Measurements from ENCODE around the gene KCNH5. TPM values are rescaled to one million over a fixed set of nuclear protein-coding genes. Genes with fewer than 3 reads are reported as not detected.

KCNH5 gene
- total RNA-seq, 2 experiments from 2014 or later = not detected

DNA sequence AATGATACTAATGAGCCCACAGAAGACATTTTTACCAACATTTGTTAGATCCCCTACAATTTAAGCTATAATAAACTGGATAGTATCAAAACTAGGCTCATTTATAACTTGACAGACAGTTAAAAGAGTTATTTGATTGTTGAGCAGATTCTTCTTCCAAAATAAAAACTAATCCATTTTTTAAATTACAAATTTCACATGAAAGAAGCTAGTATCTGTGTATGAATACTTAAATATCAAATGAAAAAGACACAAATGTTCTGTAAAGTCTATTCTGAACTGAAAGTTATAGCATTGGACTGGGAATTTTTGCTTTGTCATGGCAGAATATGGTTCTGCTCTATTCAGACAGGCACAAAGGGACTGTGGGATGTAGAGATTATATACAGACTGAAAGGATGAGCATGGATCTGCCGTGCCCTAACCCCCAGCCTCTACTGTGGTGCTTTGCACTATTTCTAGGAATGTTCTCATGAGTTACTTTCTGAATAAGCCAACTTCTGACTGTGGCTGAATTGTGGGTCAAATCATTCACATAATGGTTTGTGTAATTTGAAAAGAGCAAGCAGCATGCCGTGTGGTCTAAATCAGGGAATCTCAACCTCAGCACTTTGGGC lies 352.7 kb downstream of the KCNH5 start:
- POLR2A ChIA-PET = no interaction called here
- no peaks in the 10 kb centered on the region for H3K36me3 Mint-ChIP-seq (ENCODE audit: low read depth)
- no peak overlapping the region for H3K4me3 Mint-ChIP-seq

DNA sequence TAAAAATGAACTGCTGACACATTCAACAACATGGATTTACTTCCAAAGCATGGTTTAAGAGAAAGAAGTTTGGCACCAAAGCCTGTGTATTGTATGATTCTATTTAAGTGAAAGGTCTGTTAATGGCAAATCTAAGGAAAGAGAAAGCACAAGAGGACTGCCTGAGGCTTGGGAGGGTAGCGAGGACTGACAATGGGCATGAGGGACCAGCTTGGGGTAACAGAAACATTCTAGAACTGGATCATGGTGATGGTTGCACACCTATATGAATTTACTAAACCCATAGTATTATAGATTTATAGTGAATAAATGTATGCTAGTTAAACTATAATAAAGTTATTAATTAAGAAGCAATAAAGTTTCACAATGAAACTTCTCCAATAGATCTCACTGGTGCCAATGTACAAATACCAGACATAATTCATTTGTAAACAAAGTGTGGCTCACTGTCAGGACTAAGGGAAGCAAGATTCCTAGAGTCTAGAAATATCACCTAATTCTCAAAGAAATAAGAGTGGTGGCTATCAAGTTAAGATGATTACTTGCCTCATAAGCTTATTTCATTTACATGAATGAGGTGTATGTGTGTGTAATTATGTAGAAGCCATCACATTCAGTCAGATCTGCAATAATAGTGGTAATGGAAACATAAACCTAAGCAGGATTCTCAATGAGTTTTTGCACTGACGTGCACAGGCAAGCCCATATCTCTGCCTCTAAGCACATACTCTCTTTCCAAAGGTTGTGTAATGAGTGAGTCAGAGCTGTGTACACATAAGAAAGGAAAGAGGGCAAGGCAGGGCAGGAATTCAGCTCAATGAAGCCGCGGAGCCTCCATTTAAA lies 353.4 kb downstream of the KCNH5 start:
- H3K4me3 Mint-ChIP-seq = no peak overlapping the region
- ChIA-PET POLR2A (no interaction called here), CTCF (no interaction called here)
- H3K4me1 Mint-ChIP-seq = no peaks in the 10 kb centered on the region
- H3K36me3 Mint-ChIP-seq (ENCODE audit: low read depth) = no peaks in the 10 kb centered on the region
- peaks cover 3% of the 10 kb centered on the region for H3K9me3 Mint-ChIP-seq
- H3K27ac Mint-ChIP-seq = no peak overlapping the region
- H3K27me3 Mint-ChIP-seq = no peaks in the 10 kb centered on the region
- no peak for DNase-seq

More for the DNA sequence above, 352.7 kb downstream of the KCNH5 start:
- H3K27ac Mint-ChIP-seq = no peak overlapping the region
- no peak for DNase-seq
- H3K4me1 Mint-ChIP-seq = no peaks in the 10 kb centered on the region
- H3K9me3 Mint-ChIP-seq = peaks cover 3% of the 10 kb centered on the region
- CTCF ChIA-PET = no interaction called here
- H3K27me3 Mint-ChIP-seq = no peaks in the 10 kb centered on the region

DNA sequence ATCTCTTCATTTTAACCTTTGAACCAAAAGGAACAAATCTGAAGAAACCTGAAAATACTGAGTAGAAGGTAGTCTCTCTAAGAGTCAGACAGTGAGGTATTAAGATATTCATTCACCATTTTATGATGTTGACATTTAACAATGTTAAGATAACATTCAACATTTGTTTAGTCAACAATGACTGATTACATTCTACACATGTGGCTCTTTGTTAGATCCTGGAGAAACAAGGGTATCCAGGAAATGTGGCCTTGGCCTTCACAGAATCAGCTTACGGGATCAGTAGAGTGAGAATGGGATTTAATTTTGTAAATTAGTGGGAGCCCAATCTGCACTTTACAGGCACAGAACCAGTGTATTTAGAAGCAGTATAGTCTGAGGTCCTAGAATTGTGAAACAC lies 355.5 kb downstream of the KCNH5 start:
- ChIA-PET CTCF (no interaction called here), POLR2A (no interaction called here)
- Mint-ChIP-seq H3K27ac (no peak overlapping the region), H3K27me3 (no peaks in the 10 kb centered on the region), H3K9me3 (no peaks in the 10 kb centered on the region), H3K36me3 (ENCODE audit: low read depth) (no peaks in the 10 kb centered on the region), H3K4me3 (no peak overlapping the region), H3K4me1 (no peaks in the 10 kb centered on the region)
- DNase-seq = no peak

DNA sequence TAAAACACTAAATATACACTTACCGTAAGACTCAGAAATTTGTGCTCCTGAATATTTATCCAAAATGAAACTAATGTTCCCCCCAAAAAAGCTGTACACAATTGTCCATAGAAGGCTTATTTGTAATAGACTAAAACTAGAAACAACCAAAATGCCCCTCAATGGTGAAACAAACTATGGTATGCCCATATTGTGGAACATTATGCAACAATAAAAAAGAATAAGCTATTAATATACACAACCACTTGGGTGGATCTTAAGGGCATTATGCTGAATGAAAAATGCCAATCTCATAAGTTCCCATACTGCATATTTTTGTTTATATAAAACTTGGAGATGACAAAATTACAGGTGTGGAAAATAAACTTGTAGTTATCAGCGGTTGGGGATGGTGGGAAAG lies 357.4 kb downstream of the KCNH5 start:
- no peaks in the 10 kb centered on the region for H3K4me1 Mint-ChIP-seq
- POLR2A ChIA-PET = no interaction called here
- no peaks in the 10 kb centered on the region for H3K9me3 Mint-ChIP-seq
- CTCF ChIA-PET = no interaction called here
- H3K36me3 Mint-ChIP-seq (ENCODE audit: low read depth) = no peaks in the 10 kb centered on the region
- no peak overlapping the region for H3K27ac Mint-ChIP-seq
- H3K4me3 Mint-ChIP-seq = no peak overlapping the region
- no peak for DNase-seq
- H3K27me3 Mint-ChIP-seq = no peaks in the 10 kb centered on the region

DNA sequence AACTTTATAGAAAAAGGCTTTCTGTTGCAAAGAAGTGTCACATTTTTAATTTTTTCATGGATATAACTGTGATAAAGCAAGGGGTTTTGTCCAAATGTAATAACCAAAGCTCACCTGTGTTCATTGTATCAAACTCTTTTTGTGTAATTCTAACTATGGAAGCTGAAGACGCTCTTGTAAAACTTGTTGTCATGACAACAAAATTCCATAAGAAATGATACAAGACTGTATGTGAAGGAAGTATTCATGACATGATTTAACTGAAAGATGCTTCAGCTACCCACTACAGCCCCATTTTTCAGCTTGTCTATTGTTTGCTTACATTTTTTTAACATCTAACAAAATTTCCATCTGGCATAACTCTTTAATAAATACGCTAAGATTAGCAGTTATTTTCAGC lies 360.9 kb downstream of the KCNH5 start:
- POLR2A ChIA-PET = no interaction called here
- DNase-seq = no peak
- Mint-ChIP-seq H3K9me3 (no peaks in the 10 kb centered on the region), H3K36me3 (ENCODE audit: low read depth) (no peaks in the 10 kb centered on the region), H3K27ac (no peak overlapping the region), H3K27me3 (no peaks in the 10 kb centered on the region), H3K4me3 (no peak overlapping the region), H3K4me1 (no peaks in the 10 kb centered on the region)
- CTCF ChIA-PET = interaction anchor here (0.5 kb wide), 1 partner anchor 396 kb away, joined by 3 read pairs; no protein-coding TSS in a partner anchor

DNA sequence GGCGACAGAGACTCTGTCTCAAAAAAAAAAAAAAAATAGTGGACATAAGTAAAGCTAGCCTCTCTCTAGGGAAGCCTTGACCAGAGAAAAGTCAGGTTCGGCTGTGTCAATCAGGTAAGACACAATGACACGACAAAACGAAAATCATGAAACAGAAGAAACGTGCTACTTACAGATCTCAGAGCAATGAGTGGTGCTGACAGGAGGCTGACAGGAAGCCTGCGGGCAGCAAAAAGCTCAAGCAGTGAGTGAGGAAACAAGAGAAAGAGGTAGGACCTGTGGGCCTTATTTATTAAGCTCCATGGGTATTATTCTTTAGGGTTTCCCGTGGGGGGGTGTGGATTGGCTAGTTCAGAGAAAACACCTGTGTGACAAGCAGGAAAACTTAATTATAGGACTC lies 363.1 kb downstream of the KCNH5 start:
- CTCF ChIA-PET = interaction anchor here (0.6 kb wide), 1 partner anchor 246 kb away, joined by 3 read pairs; no protein-coding TSS in a partner anchor

DNA sequence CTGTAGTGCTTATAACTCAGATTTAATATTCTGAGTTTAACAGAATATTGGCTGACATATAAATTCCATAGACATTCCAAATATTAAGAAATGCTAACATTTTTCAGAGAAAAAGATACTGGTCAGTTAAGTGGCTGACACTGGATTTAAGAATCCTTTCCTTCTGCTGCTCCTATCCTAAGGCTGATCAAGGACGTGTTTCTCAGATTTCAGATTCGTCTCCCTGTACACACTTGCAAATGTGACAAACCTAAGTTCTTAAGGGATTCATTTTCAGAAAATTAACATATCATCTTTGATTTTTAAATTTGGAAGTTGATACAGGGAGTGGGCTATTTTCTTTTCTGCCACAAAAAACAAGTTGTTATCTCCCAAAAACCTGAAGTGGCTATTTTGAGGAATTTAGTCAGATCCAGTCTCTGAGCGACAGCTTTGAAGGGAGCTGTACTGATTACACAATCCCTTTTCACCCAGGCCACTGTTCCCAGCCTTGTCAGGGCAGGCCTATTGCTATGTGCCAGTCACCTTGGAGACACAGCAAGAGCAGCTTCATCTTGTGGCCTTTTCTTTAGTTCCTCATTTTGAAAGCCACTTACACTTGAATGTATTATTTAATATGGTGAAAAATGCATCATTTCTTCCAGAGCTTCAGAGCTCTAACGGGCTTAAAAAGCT lies 370.6 kb downstream of the KCNH5 start:
- ChIA-PET CTCF (no interaction called here), POLR2A (no interaction called here)
- Mint-ChIP-seq H3K4me1 (no peaks in the 10 kb centered on the region), H3K36me3 (ENCODE audit: low read depth) (no peaks in the 10 kb centered on the region), H3K9me3 (no peaks in the 10 kb centered on the region), H3K27ac (no peak overlapping the region), H3K4me3 (no peak overlapping the region), H3K27me3 (no peaks in the 10 kb centered on the region)
- no peak for DNase-seq

More for the DNA sequence above, 363.1 kb downstream of the KCNH5 start:
- Mint-ChIP-seq H3K36me3 (ENCODE audit: low read depth) (no peaks in the 10 kb centered on the region), H3K4me1 (no peaks in the 10 kb centered on the region), H3K9me3 (no peaks in the 10 kb centered on the region), H3K4me3 (no peak overlapping the region), H3K27ac (no peak overlapping the region), H3K27me3 (no peaks in the 10 kb centered on the region)
- POLR2A ChIA-PET = no interaction called here
- no peak for DNase-seq

DNA sequence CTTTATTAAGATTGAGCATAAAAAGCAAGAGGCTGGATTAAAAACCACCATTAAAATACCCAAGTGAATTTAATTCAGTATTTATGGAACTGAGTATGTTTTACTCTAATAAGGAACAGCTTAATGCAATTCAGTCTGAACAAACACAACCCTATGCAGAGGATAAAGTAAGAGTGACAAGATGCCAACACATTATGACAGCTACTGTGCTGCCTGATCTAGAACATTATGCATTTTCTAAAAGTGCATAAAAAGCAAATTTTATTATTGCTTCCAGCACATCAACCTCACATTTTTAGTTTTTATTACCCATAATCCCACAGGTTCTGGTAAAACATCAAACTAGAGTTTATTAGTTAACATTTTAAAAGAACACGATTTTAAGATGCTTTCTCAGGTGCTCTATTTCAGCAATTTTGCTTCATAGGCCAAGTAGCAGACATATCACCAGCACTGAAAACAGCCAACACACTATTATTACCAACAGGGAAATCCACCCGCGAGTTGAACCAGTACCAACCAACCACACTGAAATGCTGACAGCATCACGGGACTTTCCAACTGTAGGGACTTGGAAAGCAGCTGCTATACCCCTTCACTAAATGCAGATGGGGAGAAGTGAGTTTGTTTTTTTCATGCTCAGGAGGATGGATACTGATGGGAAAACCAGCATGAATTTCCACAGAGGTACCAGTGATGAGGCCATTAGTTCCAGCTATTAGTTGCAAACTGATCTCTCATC lies 372.1 kb downstream of the KCNH5 start:
- H3K9me3 Mint-ChIP-seq = no peaks in the 10 kb centered on the region
- no peak overlapping the region for H3K4me3 Mint-ChIP-seq
- no peaks in the 10 kb centered on the region for H3K27me3 Mint-ChIP-seq
- no peak overlapping the region for H3K27ac Mint-ChIP-seq
- no peaks in the 10 kb centered on the region for H3K36me3 Mint-ChIP-seq (ENCODE audit: low read depth)
- no peak for DNase-seq
- CTCF ChIA-PET = no interaction called here
- no peaks in the 10 kb centered on the region for H3K4me1 Mint-ChIP-seq
- POLR2A ChIA-PET = no interaction called here

DNA sequence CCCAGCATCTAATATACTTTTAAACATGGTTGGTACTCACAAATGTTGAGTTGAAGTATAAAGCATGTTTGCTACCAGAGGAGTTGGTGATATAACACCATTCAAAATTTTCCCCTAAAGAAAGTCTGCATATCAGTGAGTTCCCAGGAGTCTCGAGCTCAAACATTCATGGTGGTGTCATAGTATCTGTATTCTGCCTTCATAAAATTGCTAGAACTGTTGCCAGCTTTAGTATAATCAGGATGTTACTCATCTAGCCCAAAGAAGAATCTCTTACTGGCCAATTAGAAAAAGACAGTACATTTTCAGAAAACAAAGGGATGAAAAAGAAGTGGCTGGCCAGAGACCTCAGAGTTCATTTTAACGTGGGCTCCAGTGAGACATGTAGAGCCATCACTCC lies 374.7 kb downstream of the KCNH5 start:
- Mint-ChIP-seq H3K9me3 (no peaks in the 10 kb centered on the region), H3K4me1 (no peaks in the 10 kb centered on the region), H3K27me3 (no peaks in the 10 kb centered on the region), H3K4me3 (no peak overlapping the region), H3K27ac (no peak overlapping the region), H3K36me3 (ENCODE audit: low read depth) (no peaks in the 10 kb centered on the region)
- no peak for DNase-seq
- CTCF ChIA-PET = no interaction called here
- POLR2A ChIA-PET = no interaction called here

DNA sequence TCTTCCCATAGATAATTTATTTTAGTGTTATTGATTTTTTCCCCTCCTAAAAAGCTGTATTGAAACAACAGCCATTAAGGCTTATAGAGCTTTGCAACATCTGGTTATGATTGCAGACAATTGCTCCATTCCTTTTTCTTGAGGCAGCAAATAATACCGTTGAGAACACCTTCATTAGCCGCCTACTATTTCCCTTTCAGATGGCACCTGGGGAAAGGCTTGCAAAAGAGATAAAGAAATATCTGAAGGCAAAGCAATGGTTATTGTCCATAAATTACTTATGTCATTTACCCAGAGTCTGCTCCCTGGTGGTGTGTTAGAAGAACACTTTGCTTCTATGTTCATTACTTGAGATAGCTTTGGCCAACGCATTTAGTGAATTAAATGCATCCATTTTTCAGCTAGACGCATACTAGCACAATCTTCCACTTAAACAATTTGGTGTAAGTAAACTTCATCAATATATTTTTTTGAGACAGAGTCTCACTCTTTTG lies 377.8 kb downstream of the KCNH5 start:
- Mint-ChIP-seq H3K27me3 (no peaks in the 10 kb centered on the region), H3K4me1 (no peaks in the 10 kb centered on the region), H3K36me3 (ENCODE audit: low read depth) (no peaks in the 10 kb centered on the region), H3K27ac (no peak overlapping the region), H3K9me3 (no peaks in the 10 kb centered on the region), H3K4me3 (no peak overlapping the region)
- POLR2A ChIA-PET = interaction anchor here (0.6 kb wide), 1 partner anchor 13 kb away, joined by 3 read pairs; no protein-coding TSS in a partner anchor
- no peak for DNase-seq
- CTCF ChIA-PET = no interaction called here

DNA sequence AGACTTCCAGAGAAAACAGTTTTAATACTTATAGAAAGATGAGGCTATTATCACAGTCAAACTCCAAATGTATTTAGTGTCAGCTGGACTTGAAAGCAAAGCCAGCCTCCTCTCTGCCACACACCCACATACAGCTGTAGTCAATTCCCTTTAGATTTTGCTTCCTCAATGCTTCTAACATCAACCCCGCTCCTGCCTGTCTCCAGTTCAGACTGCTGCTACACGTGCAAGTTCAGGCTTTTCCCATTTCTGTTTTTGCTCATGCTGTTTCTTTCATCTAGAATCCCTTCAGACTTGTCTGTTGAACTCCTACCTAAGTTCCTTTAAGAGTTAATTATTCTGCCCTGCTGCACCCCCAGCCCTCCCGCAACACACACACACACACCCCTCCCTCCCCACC lies 380.0 kb downstream of the KCNH5 start:
- H3K9me3 Mint-ChIP-seq = peaks cover 3% of the 10 kb centered on the region
- no peaks in the 10 kb centered on the region for H3K4me1 Mint-ChIP-seq
- no peaks in the 10 kb centered on the region for H3K36me3 Mint-ChIP-seq (ENCODE audit: low read depth)
- H3K4me3 Mint-ChIP-seq = no peak overlapping the region
- POLR2A ChIA-PET = no interaction called here
- no peaks in the 10 kb centered on the region for H3K27me3 Mint-ChIP-seq
- CTCF ChIA-PET = no interaction called here
- no peak overlapping the region for H3K27ac Mint-ChIP-seq
- DNase-seq = no peak

DNA sequence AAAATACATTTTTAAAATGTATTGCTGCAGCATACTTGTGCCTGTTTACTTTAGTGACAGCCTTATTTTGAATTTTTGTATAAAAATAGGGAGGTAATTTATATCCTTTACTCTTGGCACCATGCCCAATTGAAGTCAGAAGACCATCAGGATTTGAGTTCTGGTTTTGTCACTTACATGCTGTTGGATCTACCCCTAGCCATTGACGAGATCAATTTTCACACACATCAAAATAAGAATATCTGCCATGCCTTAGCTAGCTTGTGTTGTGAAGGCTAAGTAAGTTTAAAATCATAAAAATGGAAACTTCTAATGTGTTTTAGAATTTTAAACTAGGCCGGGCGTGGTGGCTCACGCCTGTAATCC lies 381.8 kb downstream of the KCNH5 start:
- H3K36me3 Mint-ChIP-seq (ENCODE audit: low read depth) = no peaks in the 10 kb centered on the region
- H3K27ac Mint-ChIP-seq = no peak overlapping the region
- ChIA-PET POLR2A (no interaction called here), CTCF (no interaction called here)
- H3K4me1 Mint-ChIP-seq = no peaks in the 10 kb centered on the region
- H3K9me3 Mint-ChIP-seq = peaks cover 3% of the 10 kb centered on the region
- no peak for DNase-seq
- H3K4me3 Mint-ChIP-seq = no peak overlapping the region
- no peaks in the 10 kb centered on the region for H3K27me3 Mint-ChIP-seq

Data from activated CD4-positive, alpha-beta T cell treated with anti-CD3 and anti-CD28 coated beads, Interleukin-2, amount 10 ng/mL, durations not matched to agents 7 days and 5 days (primary cell).